GM10266 (cell line): Measurements from ENCODE around the gene CYP4F12.

ENCODE experiments used
- DNase-seq: peaks from one replicate; pipeline ENCODE4 v3.0.0; 2012; ENCODE audit errors: extremely low spot score
- CTCF ChIP-seq: IDR thresholded peaks from 2 replicates; pipeline ENCODE4 v1.5.1; 2012; ENCODE audit warnings: mild to moderate bottlenecking, low read depth; ENCODE audit not compliant: control insufficient read depth, insufficient read depth; ENCODE audit errors: missing control alignments

Gene CYP4F12

GRCh38 chr19:15634105-15634504, 38.8 kb upstream of the CYP4F12 start:
- no peak for TF ChIP-seq CTCF
- no peak for DNase-seq

GRCh38 chr19:15635016-15635805, 37.7 kb upstream of the CYP4F12 start:
- TF ChIP-seq CTCF, result no peak
- DNase-seq, result no peak

GRCh38 chr19:15636026-15636425, 36.9 kb upstream of the CYP4F12 start:
- DNase-seq, result no peak
- TF ChIP-seq CTCF, result no peak

- no peak for DNase-seq
- no peak for TF ChIP-seq CTCF
Observed at GRCh38 chr19:15639596-15639995, 33.3 kb upstream of the CYP4F12 start.

GRCh38 chr19:15640294-15640903, 32.5 kb upstream of the CYP4F12 start, which contains the start of gene CYP4F3:
Gene CYP4F3, plus strand, starts transcription at chr19:15640897. Its CDS starts 519 bp downstream, at chr19:15641416.
- no peak for TF ChIP-seq CTCF
- DNase-seq, result no peak

GRCh38 chr19:15640904-15641597, 31.8 kb upstream of the CYP4F12 start:
- no peak for TF ChIP-seq CTCF
- no peak for DNase-seq
